NT2/D1 (cell line): ENCODE measurements around the gene ARL15.

Experiments used
- DNase-seq: peaks from one replicate; pipeline ENCODE4 v3.0.0-alpha.2; 2011; ENCODE audit warnings: low read depth, low spot score
- H3K27me3 ChIP-seq: 2 replicates; pipeline ENCODE4 v1.6.0; 2011; ENCODE audit warnings: mild to moderate bottlenecking; ENCODE audit not compliant: insufficient read length, insufficient read depth
- H3K36me3 ChIP-seq: 2 replicates; pipeline ENCODE4 v1.6.1; 2011; ENCODE audit warnings: mild to moderate bottlenecking, low read length, mixed read lengths; ENCODE audit not compliant: insufficient read depth, insufficient read length
- H3K4me1 ChIP-seq: 2 replicates; pipeline ENCODE4 v1.5.1; 2011; ENCODE audit not compliant: insufficient read depth, insufficient read length
- H3K4me3 ChIP-seq: 2 replicates; pipeline ENCODE4 v1.5.1; 2011; ENCODE audit warnings: low read depth; ENCODE audit not compliant: insufficient read length
- H3K9ac ChIP-seq: 2 replicates; pipeline ENCODE4 v1.6.0; 2011; ENCODE audit warnings: low read depth; ENCODE audit not compliant: insufficient read length
- H3K9me3 ChIP-seq: 2 replicates; pipeline ENCODE4 v1.5.1; 2011; ENCODE audit warnings: mild to moderate bottlenecking, low read length; ENCODE audit not compliant: insufficient read depth
- SUZ12 ChIP-seq: IDR thresholded peaks from 2 replicates; pipeline ENCODE4 v1.6.1; 2011; ENCODE audit not compliant: insufficient read length, insufficient read depth; ENCODE audit errors: extremely low read depth
- YY1 ChIP-seq: IDR thresholded peaks from 2 replicates; pipeline ENCODE4 v1.6.1; 2011; ENCODE audit not compliant: insufficient read length, insufficient read depth
- ZNF274 ChIP-seq: IDR thresholded peaks from 2 replicates; pipeline ENCODE4 v1.6.1; 2011; ENCODE audit warnings: mild to moderate bottlenecking, low read depth, low read length

Gene ARL15

DNA sequence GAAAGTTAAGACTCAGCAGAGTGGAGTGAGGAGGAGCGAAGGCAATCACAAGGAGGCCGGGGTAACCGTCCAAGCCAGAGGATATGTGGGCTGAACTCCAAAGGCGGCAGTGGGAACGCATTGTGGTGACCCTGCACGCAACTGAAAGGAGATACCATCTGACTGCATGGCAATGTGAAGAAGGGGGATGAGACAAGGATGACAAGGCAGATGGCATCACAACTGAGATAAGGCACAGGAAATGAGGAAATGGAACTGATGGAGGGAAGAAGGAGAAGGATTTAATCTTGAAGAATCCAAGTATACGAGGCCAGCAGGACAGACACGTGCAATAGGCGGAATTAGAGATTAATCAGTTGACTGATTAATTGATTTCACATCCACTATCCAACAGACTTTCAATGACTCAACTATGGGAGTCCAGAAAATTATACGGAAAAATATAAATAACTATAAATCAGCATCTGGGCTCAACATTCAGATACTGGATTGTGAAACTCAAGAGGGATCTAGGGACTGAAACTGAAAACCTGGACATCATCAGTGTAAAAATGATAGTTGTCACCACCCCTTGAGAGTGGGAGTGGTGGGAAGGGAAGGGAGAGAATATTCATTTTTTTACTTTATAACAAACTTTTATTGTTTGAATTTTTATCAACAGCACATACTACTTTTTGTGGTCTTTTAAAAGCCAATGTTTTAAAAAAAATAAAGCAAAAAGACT lies 86.1 kb downstream of the ARL15 start:
- Histone ChIP-seq H3K9me3 (peaks cover 11% of the 10 kb centered on the region; the same call in 1 of the 2 replicates), H3K4me1 (no peaks in the 10 kb centered on the region), H3K27me3 (no peaks in the 10 kb centered on the region), H3K4me3 (no peak overlapping the region), H3K9ac (no peak overlapping the region), H3K36me3 (no peaks in the 10 kb centered on the region)
- no peak for DNase-seq
- no peak for TF ChIP-seq ZNF274
- no peak for TF ChIP-seq SUZ12
- no peak for TF ChIP-seq YY1

DNA sequence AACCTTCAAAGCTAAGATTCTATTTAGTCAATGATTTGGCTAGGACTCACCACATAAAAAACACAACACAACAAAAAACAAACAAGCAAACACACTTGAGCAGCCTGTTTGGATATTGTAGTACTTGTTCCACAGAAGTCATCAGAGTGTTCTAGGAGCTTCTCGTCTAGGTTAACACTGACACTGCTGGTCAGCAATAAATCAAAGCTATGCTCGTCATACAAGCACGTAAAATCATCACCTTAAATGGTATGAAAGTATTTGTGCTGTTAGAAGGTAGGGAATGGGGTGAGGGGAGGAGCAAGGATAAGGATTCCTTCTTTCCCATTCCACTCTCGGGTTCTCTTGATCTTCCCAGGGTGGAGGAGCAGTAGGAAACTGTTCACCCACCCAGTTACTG lies 88.0 kb downstream of the ARL15 start:
- TF ChIP-seq ZNF274, result no peak
- TF ChIP-seq YY1, result no peak
- TF ChIP-seq SUZ12, result no peak
- no peaks in the 10 kb centered on the region for H3K36me3 ChIP-seq
- no peak for DNase-seq

DNA sequence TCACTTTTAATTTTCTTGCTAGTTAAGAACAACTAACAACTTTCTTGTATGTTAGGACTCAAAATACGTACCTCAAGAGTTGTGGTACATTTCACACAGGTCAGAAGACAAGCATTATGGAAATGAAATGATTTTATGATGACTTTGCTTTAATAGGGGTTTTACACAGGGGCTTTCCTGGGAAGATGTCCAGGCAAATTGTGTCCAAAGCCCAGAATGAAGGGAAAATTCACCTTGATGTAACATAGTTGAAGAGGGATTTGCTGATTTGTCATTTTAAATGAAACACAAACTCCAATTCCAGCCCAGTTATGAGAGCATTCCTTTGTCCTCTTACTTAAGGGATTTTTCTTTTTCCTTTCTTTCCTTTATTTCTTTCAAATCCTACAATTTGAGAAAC lies 89.2 kb downstream of the ARL15 start:
- TF ChIP-seq SUZ12, result no peak
- no peak for TF ChIP-seq YY1
- TF ChIP-seq ZNF274, result no peak
- no peaks in the 10 kb centered on the region for H3K27me3 ChIP-seq
- peaks cover 11% of the 10 kb centered on the region; the same call in 1 of the 2 replicates for H3K9me3 ChIP-seq
- no peak overlapping the region for H3K4me3 ChIP-seq
- DNase-seq, result no peak
- H3K36me3 ChIP-seq, result no peaks in the 10 kb centered on the region
- no peak overlapping the region for H3K9ac ChIP-seq
- H3K4me1 ChIP-seq, result no peaks in the 10 kb centered on the region

More for the DNA sequence above, 88.0 kb downstream of the ARL15 start:
- Histone ChIP-seq H3K9me3 (peaks cover 11% of the 10 kb centered on the region; the same call in 1 of the 2 replicates), H3K9ac (no peak overlapping the region), H3K4me1 (no peaks in the 10 kb centered on the region), H3K27me3 (no peaks in the 10 kb centered on the region), H3K4me3 (no peak overlapping the region)

GRCh38 chr5:54220230-54221040 lies 89.9 kb downstream of the ARL15 start:
- no peaks in the 10 kb centered on the region for H3K36me3 ChIP-seq
- H3K9me3 ChIP-seq, result peaks cover 11% of the 10 kb centered on the region; the same call in 1 of the 2 replicates
- H3K9ac ChIP-seq, result no peak overlapping the region
- no peaks in the 10 kb centered on the region for H3K27me3 ChIP-seq
- no peaks in the 10 kb centered on the region for H3K4me1 ChIP-seq
- H3K4me3 ChIP-seq, result no peak overlapping the region
- TF ChIP-seq SUZ12 (no peak), ZNF274 (no peak), YY1 (no peak)
- DNase-seq, result no peak

DNA sequence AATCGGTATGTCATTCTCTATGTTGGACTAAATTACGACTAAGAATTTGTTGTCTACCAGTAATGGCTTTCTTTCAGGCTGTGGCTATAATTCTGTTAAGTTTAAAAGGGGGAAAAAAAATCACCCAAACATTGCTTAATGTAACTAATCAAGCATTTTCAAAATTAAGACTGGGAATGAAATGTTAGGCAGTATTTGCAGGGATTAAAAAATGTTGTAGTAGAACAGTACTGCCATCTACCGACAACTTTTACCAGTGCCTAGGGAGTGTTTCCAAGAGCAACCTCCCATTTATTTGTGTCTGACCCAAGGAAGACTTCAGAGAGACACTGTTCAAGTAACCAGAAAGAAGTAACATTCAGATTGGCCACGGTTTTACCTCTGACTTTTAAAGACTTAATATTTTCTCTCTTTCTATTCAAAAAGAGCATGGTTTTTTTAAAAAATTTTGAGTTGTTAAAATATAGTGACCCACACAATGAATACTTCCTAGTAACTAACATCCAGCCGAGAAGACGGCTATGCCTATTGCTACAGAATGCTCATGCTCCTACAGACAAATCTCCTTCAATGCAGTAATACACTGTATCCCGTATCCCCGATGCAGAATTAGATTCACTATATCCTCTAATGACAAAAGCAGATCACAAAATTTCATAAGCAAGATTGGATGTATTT lies 92.4 kb downstream of the ARL15 start:
- peak; percentile 59 for DNase-seq
- Histone ChIP-seq H3K9ac (no peak overlapping the region), H3K9me3 (no peaks in the 10 kb centered on the region), H3K4me3 (no peak overlapping the region), H3K4me1 (no peaks in the 10 kb centered on the region), H3K36me3 (no peaks in the 10 kb centered on the region), H3K27me3 (no peaks in the 10 kb centered on the region)
- TF ChIP-seq SUZ12 (no peak), ZNF274 (no peak), YY1 (no peak)

GRCh38 chr5:54215233-54215736 lies 95.1 kb downstream of the ARL15 start:
- Histone ChIP-seq H3K36me3 (no peaks in the 10 kb centered on the region), H3K4me1 (no peaks in the 10 kb centered on the region), H3K27me3 (no peaks in the 10 kb centered on the region), H3K9me3 (no peaks in the 10 kb centered on the region), H3K4me3 (no peak overlapping the region), H3K9ac (no peak overlapping the region)
- no peak for DNase-seq
- TF ChIP-seq SUZ12, result no peak

- H3K9ac ChIP-seq, result no peak overlapping the region
These were observed 95.7 kb downstream of the ARL15 start for GRCh38 chr5:54214722-54215121.

More at GRCh38 chr5:54214722-54215121, 95.7 kb downstream of the ARL15 start:
- Histone ChIP-seq H3K4me3 (no peak overlapping the region), H3K4me1 (no peaks in the 10 kb centered on the region), H3K36me3 (no peaks in the 10 kb centered on the region), H3K27me3 (no peaks in the 10 kb centered on the region), H3K9me3 (no peaks in the 10 kb centered on the region)
- TF ChIP-seq ZNF274 (no peak), YY1 (no peak), SUZ12 (no peak)
- no peak for DNase-seq
